ENCODE data around the gene NUDT8. TPM values are rescaled to one million over a fixed set of nuclear protein-coding genes. Genes with fewer than 3 reads are reported as not detected.

Gene NUDT8
- 10.9 TPM for total RNA-seq

GRCh38 chr11:67629386-67630227, at the start of gene NUDT8:
Gene NUDT8, minus strand, starts transcription at chr11:67629937. Its CDS starts 26 bp downstream, at chr11:67629911.

GRCh38 chr11:67674442-67674871, 44.7 kb upstream of the NUDT8 start, which contains the start of gene ALDH3B2:
Gene ALDH3B2, minus strand, starts transcription at chr11:67674623. Its CDS starts 7,688 bp downstream, at chr11:67666935.

GRCh38 chr11:67639438-67639859, 9.7 kb upstream of the NUDT8 start, which contains the start of gene TBX10:
Gene TBX10, minus strand, starts transcription at chr11:67639763. Its CDS starts 291 bp downstream, at chr11:67639472.

GRCh38 chr11:67606492-67607295, 23.0 kb downstream of the NUDT8 start, which contains the start of gene NDUFV1:
Gene NDUFV1, plus strand, starts transcription at chr11:67606936. Its CDS starts 69 bp downstream, at chr11:67607005.

GRCh38 chr11:67583247-67584204, 46.2 kb downstream of the NUDT8 start, which contains the start of gene GSTP1:
Gene GSTP1, plus strand, starts transcription at chr11:67583812. Its CDS starts 32 bp downstream, at chr11:67583844.

Small RNAs within 50 kb of the gene (small RNA-seq; reads per million reads assigned to genes)
- not detected for gene AP003385.3 (ENCODE audit: low replicate concordance)

Other genes with a start within 250 kb of the NUDT8 start
- gene RAD9A, start 238.0 kb downstream of the NUDT8 start, total RNA-seq = 22.3 TPM
- gene PPP1CA, start 228.1 kb downstream of the NUDT8 start, total RNA-seq = 144 TPM
- gene TBC1D10C, start 225.9 kb downstream of the NUDT8 start, total RNA-seq = 4.9 TPM
- 8.8 TPM for gene CARNS1, start 214.3 kb downstream of the NUDT8 start, total RNA-seq
- 35.5 TPM for gene RPS6KB2, start 201.4 kb downstream of the NUDT8 start, total RNA-seq
- 2.5 TPM for gene PTPRCAP, start 192.3 kb downstream of the NUDT8 start, total RNA-seq
- 89.6 TPM for gene CORO1B, start 186.5 kb downstream of the NUDT8 start, total RNA-seq
- not detected for gene GPR152, start 177.2 kb downstream of the NUDT8 start, total RNA-seq
- 0.58 TPM for gene CABP4, start 174.6 kb downstream of the NUDT8 start, total RNA-seq
- gene TMEM134, start 160.7 kb downstream of the NUDT8 start, total RNA-seq = 56.6 TPM
- gene AIP, start 146.9 kb downstream of the NUDT8 start, total RNA-seq = 65.4 TPM
- 60.2 TPM for gene PITPNM1, start 124.6 kb downstream of the NUDT8 start, total RNA-seq
- 38.0 TPM for gene CDK2AP2, start 121.8 kb downstream of the NUDT8 start, total RNA-seq
- not detected for gene CABP2, start 106.5 kb downstream of the NUDT8 start, total RNA-seq
- gene GSTP1, start 46.1 kb downstream of the NUDT8 start, total RNA-seq = 811 TPM
- 205 TPM for gene NDUFV1, start 23.0 kb downstream of the NUDT8 start, total RNA-seq
- gene TBX10, start 9.8 kb upstream of the NUDT8 start, total RNA-seq = not detected
- gene ACY3, start 20.8 kb upstream of the NUDT8 start, total RNA-seq = 9.1 TPM
- 2.1 TPM for gene ALDH3B2, start 44.7 kb upstream of the NUDT8 start, total RNA-seq